Activated CD8-positive, alpha-beta memory T cell treated with anti-CD3 and anti-CD28 coated beads, Interleukin-2, amount 50 U/mL, for 24 hours (primary cell): ENCODE measurements around the gene MOXD1.

Source experiments
- DNase-seq: peaks from one replicate; pipeline ENCODE4 v3.0.0-alpha.2; 2020; ENCODE audit errors: extremely low read depth

MOXD1 gene

GRCh38 chr6:132400883-132401617, at the start of gene MOXD1:
Gene MOXD1 (minus strand): TSS chr6:132401475. CDS start chr6:132401426, 49 bp downstream.
- no peak for DNase-seq

- DNase-seq, result no peak
Measured at GRCh38 chr6:132446855-132447241, 45.6 kb upstream of the MOXD1 start.

- no peak for DNase-seq
Measured at GRCh38 chr6:132446141-132446854, 45.0 kb upstream of the MOXD1 start.

GRCh38 chr6:132445201-132445951, 44.1 kb upstream of the MOXD1 start:
- no peak for DNase-seq

GRCh38 chr6:132443206-132443605, 41.9 kb upstream of the MOXD1 start:
- no peak for DNase-seq

GRCh38 chr6:132430110-132430509, 28.8 kb upstream of the MOXD1 start:
- no peak for DNase-seq

- no peak for DNase-seq
Measured at GRCh38 chr6:132425176-132425575, 23.9 kb upstream of the MOXD1 start.

- no peak for DNase-seq
Measured at GRCh38 chr6:132423839-132424238, 22.6 kb upstream of the MOXD1 start.

- DNase-seq, result no peak
Measured at GRCh38 chr6:132418235-132418965, 17.1 kb upstream of the MOXD1 start.

GRCh38 chr6:132414761-132415160, 13.5 kb upstream of the MOXD1 start:
- no peak for DNase-seq

- no peak for DNase-seq
Measured at GRCh38 chr6:132414322-132414721, 13.0 kb upstream of the MOXD1 start.

GRCh38 chr6:132413499-132413802, 12.2 kb upstream of the MOXD1 start:
- DNase-seq, result no peak

GRCh38 chr6:132412656-132413498, 11.6 kb upstream of the MOXD1 start:
- DNase-seq, result no peak

- DNase-seq, result no peak
Measured at GRCh38 chr6:132411296-132411695, 10.0 kb upstream of the MOXD1 start.

GRCh38 chr6:132410830-132411229, 9.6 kb upstream of the MOXD1 start:
- no peak for DNase-seq

- DNase-seq, result no peak
Measured at GRCh38 chr6:132405143-132405915, 4.1 kb upstream of the MOXD1 start.

GRCh38 chr6:132404736-132405135, 3.5 kb upstream of the MOXD1 start:
- no peak for DNase-seq

GRCh38 chr6:132404330-132404729, 3.1 kb upstream of the MOXD1 start:
- DNase-seq, result no peak

- DNase-seq, result no peak
Measured at GRCh38 chr6:132401618-132402285, 477 bp upstream of the MOXD1 start.

GRCh38 chr6:132400555-132400882, 756 bp downstream of the MOXD1 start:
- DNase-seq, result no peak
